Cardiac atrium fibroblast (primary cell): Measurements from ENCODE around the gene ARSJ. TPM values are rescaled to one million over a fixed set of nuclear protein-coding genes. Genes with fewer than 3 reads are reported as not detected.

Source experiments
- total RNA-seq: library from RNA; depleted of rRNA; stranded (reverse); fragments of >200 nt; gene quantifications from 2 replicates; pipeline ENCODE4 v1.2.3, GENCODE V29; 2015

ARSJ gene
- total RNA-seq, result 31.6 and 37.2 TPM in 2 replicates

DNA sequence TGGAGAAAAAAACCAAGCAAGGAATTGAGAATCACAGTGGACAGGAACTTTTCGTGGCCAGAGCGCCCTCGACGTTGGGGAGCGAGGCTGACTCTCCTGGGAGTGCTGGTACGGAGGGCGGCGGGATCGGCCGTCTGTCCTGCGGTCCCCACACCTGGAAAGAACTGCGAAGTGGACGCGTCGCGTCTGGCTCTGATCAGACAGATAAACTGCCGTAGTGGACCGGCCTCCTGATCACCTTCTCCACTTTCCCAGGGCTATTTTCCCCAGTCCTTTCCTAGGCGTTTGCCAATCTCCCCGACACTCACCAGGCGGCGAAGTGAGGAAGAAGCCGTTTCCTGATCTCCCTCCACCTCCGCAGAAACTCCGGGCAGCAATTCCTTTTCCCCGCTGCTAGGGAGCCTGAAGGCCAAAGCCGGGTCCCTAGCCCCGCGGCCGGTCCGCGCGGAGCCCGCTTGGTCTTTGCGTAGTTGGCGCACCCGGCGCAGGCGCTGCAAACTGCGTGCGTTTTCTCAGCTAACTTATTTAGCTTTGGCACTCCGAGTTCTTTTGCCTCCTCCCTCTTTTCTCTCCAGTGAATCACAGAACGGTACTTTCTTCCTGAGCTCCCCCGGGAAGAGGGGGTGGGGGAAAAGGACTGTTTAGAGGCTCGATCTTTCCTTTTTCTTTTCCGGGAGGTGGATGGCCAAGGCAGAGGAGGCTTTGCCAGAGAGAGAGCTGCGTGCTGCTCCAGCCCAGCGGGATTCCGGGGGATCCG, at the start of gene ARSJ:
ARSJ (minus strand) TSS at position 500 of the 757 bp plus-strand sequence. CDS start 813 bp downstream, outside the sequence.

Other genes with a start within 250 kb of the ARSJ start
- 147 and 150 TPM in 2 replicates for gene CAMK2D, start 217.9 kb downstream of the ARSJ start, total RNA-seq